SU-DHL-6 (cell line): ENCODE data around the gene REN.

ENCODE experiments used
- EZH2phosphoT487 ChIP-seq: fragments of 200-600 bp; sonication (generic), shearing (Covaris generic); conservative IDR thresholded peaks from 2 replicates; pipeline ENCODE4 v1.6.1; 2018; ENCODE audit warnings: mild to moderate bottlenecking, antibody characterized with exemption, low read length, moderate library complexity, mixed read lengths
- TF ChIP-seq, protein P1 (sequence below): fragments of 200-600 bp; sonication (generic); IDR thresholded peaks from one replicate; pipeline ENCODE4 v1.5.1; 2017; ENCODE audit warnings: antibody characterized with exemption, mild to moderate bottlenecking, low read length, moderate library complexity; ENCODE audit not compliant: insufficient read depth, poor library complexity, severe bottlenecking

DNA sequence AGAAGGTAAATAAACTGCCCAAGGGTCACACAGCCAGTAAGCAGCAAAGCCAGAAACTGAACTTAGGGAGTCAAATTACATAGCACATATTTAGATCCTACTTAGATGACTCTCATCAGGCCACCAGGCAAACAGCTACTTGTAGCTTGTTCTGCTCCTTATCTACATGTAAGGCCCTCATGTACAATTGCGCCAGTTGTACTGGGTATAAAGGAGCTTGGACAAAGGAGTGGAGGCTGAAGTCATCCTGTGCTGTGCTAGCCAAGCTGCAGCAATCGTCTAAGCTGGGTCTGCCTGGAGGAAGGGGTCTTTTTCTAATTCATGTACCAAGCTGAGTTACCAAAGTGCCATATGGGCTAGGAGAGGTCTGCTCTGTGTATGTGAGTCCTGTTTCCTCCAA, 27.0 kb downstream of the REN start:
- TF ChIP-seq, protein P1, sequence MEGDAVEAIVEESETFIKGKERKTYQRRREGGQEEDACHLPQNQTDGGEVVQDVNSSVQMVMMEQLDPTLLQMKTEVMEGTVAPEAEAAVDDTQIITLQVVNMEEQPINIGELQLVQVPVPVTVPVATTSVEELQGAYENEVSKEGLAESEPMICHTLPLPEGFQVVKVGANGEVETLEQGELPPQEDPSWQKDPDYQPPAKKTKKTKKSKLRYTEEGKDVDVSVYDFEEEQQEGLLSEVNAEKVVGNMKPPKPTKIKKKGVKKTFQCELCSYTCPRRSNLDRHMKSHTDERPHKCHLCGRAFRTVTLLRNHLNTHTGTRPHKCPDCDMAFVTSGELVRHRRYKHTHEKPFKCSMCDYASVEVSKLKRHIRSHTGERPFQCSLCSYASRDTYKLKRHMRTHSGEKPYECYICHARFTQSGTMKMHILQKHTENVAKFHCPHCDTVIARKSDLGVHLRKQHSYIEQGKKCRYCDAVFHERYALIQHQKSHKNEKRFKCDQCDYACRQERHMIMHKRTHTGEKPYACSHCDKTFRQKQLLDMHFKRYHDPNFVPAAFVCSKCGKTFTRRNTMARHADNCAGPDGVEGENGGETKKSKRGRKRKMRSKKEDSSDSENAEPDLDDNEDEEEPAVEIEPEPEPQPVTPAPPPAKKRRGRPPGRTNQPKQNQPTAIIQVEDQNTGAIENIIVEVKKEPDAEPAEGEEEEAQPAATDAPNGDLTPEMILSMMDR, result no peak
- no peak for TF ChIP-seq EZH2phosphoT487
